NCI-H446 (cell line): ENCODE data around the gene SERHL2.
"Not testable (repeated sequence)": the region's sequence is repeated elsewhere in the genome, so short reads cannot be mapped to it uniquely, and the experiment has no call there.

Experiments
- DNase-seq, 2 experiments: peaks; one replicate each; lab custom pipeline; 2025; lab: John Stamatoyannopoulos, UW

Gene SERHL2

DNA sequence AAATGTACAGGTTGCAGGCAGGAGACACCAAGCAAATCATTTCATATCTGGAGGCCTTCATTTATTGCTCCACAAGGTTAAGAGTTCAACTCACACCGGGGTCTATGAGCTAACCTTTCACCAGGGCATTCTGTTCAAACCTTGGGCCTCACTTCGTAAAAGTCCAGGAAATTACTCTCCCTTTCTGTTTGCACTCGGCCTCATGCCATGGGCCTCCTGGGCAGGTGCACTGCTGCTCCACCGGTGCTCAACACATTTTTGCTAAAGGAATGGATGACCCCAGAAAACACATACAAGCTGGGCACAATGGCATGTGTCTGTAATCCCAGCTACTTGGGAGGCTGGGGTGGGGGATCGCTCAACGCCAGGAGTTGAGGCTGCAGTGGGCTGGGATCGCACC, 17.6 kb upstream of the SERHL2 start:
- DNase-seq = no peak

GRCh38 chr22:42536634-42537033, 17.1 kb upstream of the SERHL2 start:
- not testable (repeated sequence) for DNase-seq

GRCh38 chr22:42537199-42537831, 16.4 kb upstream of the SERHL2 start:
- DNase-seq = not testable (repeated sequence)

- not testable (repeated sequence) for DNase-seq
Observed at GRCh38 chr22:42539236-42539771, 14.5 kb upstream of the SERHL2 start.

DNA sequence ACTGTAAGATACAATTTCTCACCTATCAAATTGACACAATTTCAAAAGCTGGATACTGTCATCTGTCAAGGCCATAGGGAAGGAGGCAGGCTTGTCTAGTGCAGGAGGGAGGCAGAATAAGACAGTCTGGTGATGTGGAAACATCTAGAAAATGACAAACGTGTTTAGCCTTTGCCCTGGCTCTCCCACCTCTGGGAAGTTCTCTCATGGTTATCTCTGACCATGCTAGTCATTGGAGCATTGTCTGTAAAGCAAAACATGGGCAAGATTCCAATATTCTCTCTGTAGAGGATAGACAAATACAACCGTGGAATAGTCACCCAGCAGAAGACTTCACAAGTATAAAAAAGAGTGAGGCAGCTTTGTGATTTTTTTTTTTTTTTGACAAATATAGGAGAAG, 9.1 kb upstream of the SERHL2 start:
- DNase-seq = no peak

- no peak for DNase-seq
Observed at GRCh38 chr22:42547562-42547961, 6.2 kb upstream of the SERHL2 start.

DNA sequence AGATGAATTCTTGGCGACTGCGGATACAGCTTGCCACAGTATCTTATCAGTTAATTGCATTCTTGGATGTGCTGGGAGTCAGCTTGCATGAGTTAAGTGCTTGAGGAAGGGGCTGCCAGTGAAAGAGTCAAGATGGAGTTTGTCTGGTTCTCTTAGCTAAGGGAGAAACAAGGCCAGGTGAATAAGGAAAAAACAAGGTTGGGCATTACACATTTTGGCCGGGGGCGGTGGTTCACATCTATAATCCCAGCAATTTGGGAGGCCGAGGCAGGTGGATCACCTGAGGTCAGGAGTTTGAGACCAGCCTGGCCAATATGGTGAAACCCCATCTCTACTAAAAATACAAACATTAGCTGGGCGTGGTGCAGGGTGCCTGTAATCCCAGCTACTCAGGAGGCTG, 5.6 kb upstream of the SERHL2 start:
- DNase-seq = not testable (repeated sequence)

DNA sequence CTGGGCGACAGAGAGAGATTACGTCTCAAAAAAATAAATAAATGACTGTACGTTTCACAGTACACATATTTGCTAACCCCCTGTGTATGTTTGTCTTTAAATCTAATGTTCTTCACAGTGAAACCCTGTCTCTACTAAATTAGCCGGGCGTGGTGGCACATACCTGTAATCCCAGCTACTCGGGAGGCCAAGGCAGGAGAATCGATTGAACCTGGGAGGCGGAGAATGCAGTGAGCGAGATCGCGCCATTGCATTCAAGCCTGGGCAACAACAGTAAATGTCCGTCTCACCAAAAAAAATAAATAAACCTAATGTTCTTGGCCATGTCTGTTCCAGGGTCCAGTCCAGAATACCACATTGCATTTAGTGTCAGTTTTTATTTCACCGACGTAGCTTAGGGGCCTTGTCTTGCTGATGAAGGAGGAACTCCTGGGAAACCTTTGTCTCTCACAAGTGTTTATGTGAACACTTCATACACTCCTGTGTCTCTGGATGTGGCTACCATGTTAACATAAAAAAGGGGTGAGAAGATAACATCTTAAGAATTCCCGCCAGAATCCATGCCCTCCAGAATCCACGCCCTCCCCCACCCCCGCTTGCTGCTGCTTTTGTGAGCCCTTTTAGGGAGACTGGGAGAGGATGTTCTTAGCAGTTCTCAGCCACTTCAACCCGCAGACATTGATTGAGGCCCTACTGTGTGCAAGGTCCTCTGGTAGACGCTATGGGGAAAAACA, 5.0 kb upstream of the SERHL2 start:
- DNase-seq = no peak

- DNase-seq = no peak
Observed at GRCh38 chr22:42549331-42550060, 4.3 kb upstream of the SERHL2 start.

- not testable (repeated sequence) for DNase-seq
Observed at GRCh38 chr22:42552294-42552647, 1.5 kb upstream of the SERHL2 start.

- no peak for DNase-seq
Observed at GRCh38 chr22:42560381-42560780, 6.6 kb downstream of the SERHL2 start.

DNA sequence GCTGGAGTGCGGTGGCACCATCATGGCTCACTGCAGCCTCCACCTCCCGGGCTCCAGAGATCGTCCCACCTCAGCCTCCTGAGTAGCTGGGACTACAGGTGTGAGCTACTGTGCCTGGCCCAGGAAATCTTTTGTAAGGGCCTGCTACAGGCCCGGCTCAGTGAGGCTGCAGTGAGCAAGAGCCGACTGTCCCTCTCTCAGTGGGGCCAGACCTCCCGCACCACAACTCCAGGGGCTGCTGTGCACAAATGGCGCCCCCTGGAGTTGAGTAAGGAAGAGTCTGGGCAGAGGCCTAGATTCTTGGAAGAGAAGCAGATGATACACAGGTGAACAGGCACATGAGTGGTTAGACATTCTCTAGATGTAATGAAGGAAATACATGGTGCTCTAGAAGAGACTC, 7.0 kb downstream of the SERHL2 start:
- no peak for DNase-seq

- no peak for DNase-seq
Observed at GRCh38 chr22:42561856-42562255, 8.1 kb downstream of the SERHL2 start.

DNA sequence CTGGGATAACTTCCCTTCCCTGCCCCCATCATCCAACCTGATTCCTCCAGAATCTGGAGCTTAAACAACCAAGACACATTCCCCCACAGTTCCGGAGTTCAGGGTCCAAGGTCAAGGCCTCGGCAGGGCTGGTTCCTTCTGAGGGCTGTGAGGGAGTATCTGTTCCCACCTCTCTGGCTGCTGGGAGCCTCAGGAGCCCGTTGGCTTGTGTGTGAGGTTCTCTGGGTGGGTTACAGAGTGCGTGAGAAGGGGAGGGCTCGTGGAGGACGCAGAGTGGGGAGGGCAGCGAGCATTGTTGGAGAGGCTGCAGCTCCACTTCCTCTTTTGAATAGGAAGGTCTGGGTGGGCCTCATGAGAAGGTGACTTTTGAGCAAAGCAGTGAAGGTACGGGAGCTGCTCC, 8.5 kb downstream of the SERHL2 start:
- no peak for DNase-seq

- no peak for DNase-seq
Observed at GRCh38 chr22:42562684-42563083, 8.9 kb downstream of the SERHL2 start.

GRCh38 chr22:42563943-42564342, 10.2 kb downstream of the SERHL2 start:
- DNase-seq = not testable (repeated sequence)

GRCh38 chr22:42564699-42565098, 10.9 kb downstream of the SERHL2 start:
- DNase-seq = no peak

GRCh38 chr22:42565956-42566355, 12.2 kb downstream of the SERHL2 start:
- no peak for DNase-seq

DNA sequence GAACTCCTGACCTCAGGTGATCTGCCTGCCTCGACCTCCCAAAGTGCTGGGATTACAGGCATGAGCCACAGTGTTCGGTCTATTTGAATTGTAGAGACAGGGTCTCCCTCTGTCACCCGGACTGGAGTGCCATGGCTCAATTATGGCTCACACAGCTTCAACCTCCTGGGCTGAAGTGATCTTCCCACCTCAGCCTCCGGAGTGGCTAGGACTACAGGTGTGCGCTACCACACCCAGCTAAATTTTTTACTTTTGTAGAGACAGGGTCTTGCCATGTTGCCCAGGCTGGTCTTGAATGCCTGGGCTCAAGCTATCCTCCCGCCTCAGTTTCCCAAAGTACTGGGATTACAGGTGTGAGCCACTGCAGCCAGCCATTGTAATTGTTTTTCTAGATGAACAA, 14.2 kb downstream of the SERHL2 start:
- DNase-seq = not testable (repeated sequence)

GRCh38 chr22:42570580-42570979, 16.8 kb downstream of the SERHL2 start:
- DNase-seq = not testable (repeated sequence)

DNA sequence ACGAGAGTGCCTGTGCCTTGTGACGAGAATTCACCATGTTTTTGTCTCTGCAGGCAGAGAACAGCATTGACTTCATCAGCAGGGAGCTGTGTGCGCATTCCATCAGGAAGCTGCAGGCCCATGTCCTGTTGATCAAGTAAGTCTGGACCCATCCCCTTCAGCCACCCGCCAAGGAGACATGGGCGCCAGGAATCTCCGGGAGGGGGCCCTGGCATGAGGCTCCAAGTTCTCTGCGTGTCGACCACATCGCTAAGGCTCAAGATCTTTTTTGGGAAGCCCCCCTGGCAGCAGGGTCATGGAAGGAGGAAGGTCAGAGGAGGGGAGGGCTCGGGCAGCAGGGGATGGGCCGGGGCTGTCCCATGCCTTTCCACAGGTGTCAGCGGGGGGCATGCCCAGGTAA, 17.3 kb downstream of the SERHL2 start:
- DNase-seq = not testable (repeated sequence)

- DNase-seq = not testable (repeated sequence)
Observed at GRCh38 chr22:42574046-42574445, 20.3 kb downstream of the SERHL2 start.

GRCh38 chr22:42574468-42574867, 20.7 kb downstream of the SERHL2 start:
- DNase-seq = not testable (repeated sequence)
